ENCODE results near the gene NCAM2. TPM values are rescaled to one million over a fixed set of nuclear protein-coding genes. Genes with fewer than 3 reads are reported as not detected.

NCAM2 gene
- polyA plus RNA-seq, 4 donors = 0.65 to 1.7 TPM; not detected in 2

- WGBS, 3 donors = 61 to 65% (median 63%) methylated on average over 5 of the region's 5 CpGs
- no peak overlapping the region for H3K4me3 ChIP-seq (ENCODE audit: low read depth in 1 of 3, low read length in 3 of 3)
- DNase-seq (no peak), FAIRE-seq (no peak)
- H3K9me3 ChIP-seq (ENCODE audit: control insufficient read depth in 2 of 2, insufficient read depth in 1 of 2, low read depth in 1 of 2, low read length in 1 of 2) = peaks cover 0 to 4% of the 10 kb centered on the region in 2 donors
- no peak overlapping the region for H3K27ac ChIP-seq (ENCODE audit: low read depth in 1 of 3, low read length in 2 of 3)
- H3K27me3 ChIP-seq (ENCODE audit: control insufficient read depth in 3 of 3, insufficient read depth in 3 of 3, low read length in 3 of 3) = no peaks in the 10 kb centered on the region
- H3K4me1 ChIP-seq (ENCODE audit: control insufficient read depth in 3 of 3, insufficient read depth in 2 of 3, low read depth in 1 of 3, low read length in 2 of 3) = no peaks in the 10 kb centered on the region
- H3K36me3 ChIP-seq (ENCODE audit: control insufficient read depth in 3 of 3, insufficient read depth in 2 of 3, low read depth in 1 of 3, low read length in 3 of 3) = no peaks in the 10 kb centered on the region
These were observed 98.7 kb downstream of the NCAM2 start for GRCh38 chr21:21096956-21097355.

GRCh38 chr21:21097466-21097865, 99.3 kb downstream of the NCAM2 start:
- DNase-seq (no peak), FAIRE-seq (no peak)
- 43 to 62% (median 44%) methylated on average over 1 of the region's 1 CpG for WGBS, 3 donors
- Histone ChIP-seq H3K27me3 (ENCODE audit: control insufficient read depth in 3 of 3, insufficient read depth in 3 of 3, low read length in 3 of 3) (no peaks in the 10 kb centered on the region), H3K4me1 (ENCODE audit: control insufficient read depth in 3 of 3, insufficient read depth in 2 of 3, low read depth in 1 of 3, low read length in 2 of 3) (no peaks in the 10 kb centered on the region), H3K36me3 (ENCODE audit: control insufficient read depth in 3 of 3, insufficient read depth in 2 of 3, low read depth in 1 of 3, low read length in 3 of 3) (no peaks in the 10 kb centered on the region), H3K4me3 (ENCODE audit: low read depth in 1 of 3, low read length in 3 of 3) (no peak overlapping the region), H3K9me3 (ENCODE audit: control insufficient read depth in 2 of 2, insufficient read depth in 1 of 2, low read depth in 1 of 2, low read length in 1 of 2) (peaks cover 0 to 4% of the 10 kb centered on the region in 2 donors), H3K27ac (ENCODE audit: low read depth in 1 of 3, low read length in 2 of 3) (no peak overlapping the region)

- FAIRE-seq = no peak
- DNase-seq = no peak
These were observed 103.7 kb downstream of the NCAM2 start for GRCh38 chr21:21101911-21102310.

GRCh38 chr21:21102896-21103295, 104.7 kb downstream of the NCAM2 start:
- FAIRE-seq (no peak), DNase-seq (no peak)
- peaks cover 0 to 1% of the 10 kb centered on the region in 2 donors for H3K9me3 ChIP-seq (ENCODE audit: control insufficient read depth in 2 of 2, insufficient read depth in 1 of 2, low read depth in 1 of 2, low read length in 1 of 2)
- no peaks in the 10 kb centered on the region for H3K4me1 ChIP-seq (ENCODE audit: control insufficient read depth in 3 of 3, insufficient read depth in 2 of 3, low read depth in 1 of 3, low read length in 2 of 3)
- H3K4me3 ChIP-seq (ENCODE audit: low read depth in 1 of 3, low read length in 3 of 3) = no peak overlapping the region
- H3K27me3 ChIP-seq (ENCODE audit: control insufficient read depth in 3 of 3, insufficient read depth in 3 of 3, low read length in 3 of 3) = no peaks in the 10 kb centered on the region
- WGBS, 3 donors = 40 to 66% (median 63%) methylated on average over 2 of the region's 2 CpGs
- H3K27ac ChIP-seq (ENCODE audit: low read depth in 1 of 3, low read length in 2 of 3) = no peak overlapping the region
- H3K36me3 ChIP-seq (ENCODE audit: control insufficient read depth in 3 of 3, insufficient read depth in 2 of 3, low read depth in 1 of 3, low read length in 3 of 3) = no peaks in the 10 kb centered on the region

More at GRCh38 chr21:21101911-21102310, 103.7 kb downstream of the NCAM2 start:
- Histone ChIP-seq H3K4me1 (ENCODE audit: control insufficient read depth in 3 of 3, insufficient read depth in 2 of 3, low read depth in 1 of 3, low read length in 2 of 3) (no peaks in the 10 kb centered on the region), H3K4me3 (ENCODE audit: low read depth in 1 of 3, low read length in 3 of 3) (no peak overlapping the region), H3K27ac (ENCODE audit: low read depth in 1 of 3, low read length in 2 of 3) (no peak overlapping the region), H3K27me3 (ENCODE audit: control insufficient read depth in 3 of 3, insufficient read depth in 3 of 3, low read length in 3 of 3) (no peaks in the 10 kb centered on the region), H3K36me3 (ENCODE audit: control insufficient read depth in 3 of 3, insufficient read depth in 2 of 3, low read depth in 1 of 3, low read length in 3 of 3) (no peaks in the 10 kb centered on the region), H3K9me3 (ENCODE audit: control insufficient read depth in 2 of 2, insufficient read depth in 1 of 2, low read depth in 1 of 2, low read length in 1 of 2) (peaks cover 0 to 1% of the 10 kb centered on the region in 2 donors)
- WGBS, 3 donors = 67 to 83% (median 72%) methylated on average over 1 of the region's 1 CpG

GRCh38 chr21:21103692-21104091, 105.5 kb downstream of the NCAM2 start:
- H3K27me3 ChIP-seq (ENCODE audit: control insufficient read depth in 3 of 3, insufficient read depth in 3 of 3, low read length in 3 of 3) = no peaks in the 10 kb centered on the region
- DNase-seq = no peak
- FAIRE-seq = no peak
- 43 to 65% (median 46%) methylated on average over 3 of the region's 3 CpGs for WGBS, 3 donors
- no peaks in the 10 kb centered on the region for H3K4me1 ChIP-seq (ENCODE audit: control insufficient read depth in 3 of 3, insufficient read depth in 2 of 3, low read depth in 1 of 3, low read length in 2 of 3)
- H3K27ac ChIP-seq (ENCODE audit: low read depth in 1 of 3, low read length in 2 of 3) = no peak overlapping the region
- no peak overlapping the region for H3K4me3 ChIP-seq (ENCODE audit: low read depth in 1 of 3, low read length in 3 of 3)
- H3K36me3 ChIP-seq (ENCODE audit: control insufficient read depth in 3 of 3, insufficient read depth in 2 of 3, low read depth in 1 of 3, low read length in 3 of 3) = no peaks in the 10 kb centered on the region
- peaks cover 0 to 1% of the 10 kb centered on the region in 2 donors for H3K9me3 ChIP-seq (ENCODE audit: control insufficient read depth in 2 of 2, insufficient read depth in 1 of 2, low read depth in 1 of 2, low read length in 1 of 2)

- H3K36me3 ChIP-seq (ENCODE audit: control insufficient read depth in 3 of 3, insufficient read depth in 2 of 3, low read depth in 1 of 3, low read length in 3 of 3) = no peaks in the 10 kb centered on the region
- no peaks in the 10 kb centered on the region for H3K9me3 ChIP-seq (ENCODE audit: control insufficient read depth in 2 of 2, insufficient read depth in 1 of 2, low read depth in 1 of 2, low read length in 1 of 2)
- H3K27me3 ChIP-seq (ENCODE audit: control insufficient read depth in 3 of 3, insufficient read depth in 3 of 3, low read length in 3 of 3) = no peaks in the 10 kb centered on the region
- no peak overlapping the region for H3K27ac ChIP-seq (ENCODE audit: low read depth in 1 of 3, low read length in 2 of 3)
- 60 to 70% (median 63%) methylated on average over 4 of the region's 4 CpGs for WGBS, 3 donors
- FAIRE-seq (no peak), DNase-seq (no peak)
- no peak overlapping the region for H3K4me3 ChIP-seq (ENCODE audit: low read depth in 1 of 3, low read length in 3 of 3)
- no peaks in the 10 kb centered on the region for H3K4me1 ChIP-seq (ENCODE audit: control insufficient read depth in 3 of 3, insufficient read depth in 2 of 3, low read depth in 1 of 3, low read length in 2 of 3)
These were observed 111.5 kb downstream of the NCAM2 start for GRCh38 chr21:21109736-21110135.

GRCh38 chr21:21111309-21111920, 113.2 kb downstream of the NCAM2 start:
- Histone ChIP-seq H3K27ac (ENCODE audit: low read depth in 1 of 3, low read length in 2 of 3) (no peak overlapping the region), H3K4me3 (ENCODE audit: low read depth in 1 of 3, low read length in 3 of 3) (no peak overlapping the region), H3K4me1 (ENCODE audit: control insufficient read depth in 3 of 3, insufficient read depth in 2 of 3, low read depth in 1 of 3, low read length in 2 of 3) (no peaks in the 10 kb centered on the region), H3K9me3 (ENCODE audit: control insufficient read depth in 2 of 2, insufficient read depth in 1 of 2, low read depth in 1 of 2, low read length in 1 of 2) (no peaks in the 10 kb centered on the region), H3K36me3 (ENCODE audit: control insufficient read depth in 3 of 3, insufficient read depth in 2 of 3, low read depth in 1 of 3, low read length in 3 of 3) (no peaks in the 10 kb centered on the region), H3K27me3 (ENCODE audit: control insufficient read depth in 3 of 3, insufficient read depth in 3 of 3, low read length in 3 of 3) (no peaks in the 10 kb centered on the region)
- FAIRE-seq (no peak), DNase-seq (no peak)
- 70 to 83% (median 72%) methylated on average over 8 of the region's 8 CpGs for WGBS, 3 donors

- no peak for FAIRE-seq
- WGBS, 3 donors = 79 to 85% (median 81%) methylated on average over 4 of the region's 4 CpGs
- Histone ChIP-seq H3K27me3 (ENCODE audit: control insufficient read depth in 3 of 3, insufficient read depth in 3 of 3, low read length in 3 of 3) (no peaks in the 10 kb centered on the region), H3K4me3 (ENCODE audit: low read depth in 1 of 3, low read length in 3 of 3) (no peak overlapping the region), H3K4me1 (ENCODE audit: control insufficient read depth in 3 of 3, insufficient read depth in 2 of 3, low read depth in 1 of 3, low read length in 2 of 3) (no peaks in the 10 kb centered on the region), H3K36me3 (ENCODE audit: control insufficient read depth in 3 of 3, insufficient read depth in 2 of 3, low read depth in 1 of 3, low read length in 3 of 3) (no peaks in the 10 kb centered on the region), H3K9me3 (ENCODE audit: control insufficient read depth in 2 of 2, insufficient read depth in 1 of 2, low read depth in 1 of 2, low read length in 1 of 2) (no peaks in the 10 kb centered on the region), H3K27ac (ENCODE audit: low read depth in 1 of 3, low read length in 2 of 3) (no peak overlapping the region)
- no peak for DNase-seq
These were observed 116.3 kb downstream of the NCAM2 start for GRCh38 chr21:21114461-21114860.

GRCh38 chr21:21119091-21119490, 120.9 kb downstream of the NCAM2 start:
- no peak for FAIRE-seq
- Histone ChIP-seq H3K9me3 (ENCODE audit: control insufficient read depth in 2 of 2, insufficient read depth in 1 of 2, low read depth in 1 of 2, low read length in 1 of 2) (no peaks in the 10 kb centered on the region), H3K36me3 (ENCODE audit: control insufficient read depth in 3 of 3, insufficient read depth in 2 of 3, low read depth in 1 of 3, low read length in 3 of 3) (no peaks in the 10 kb centered on the region), H3K27ac (ENCODE audit: low read depth in 1 of 3, low read length in 2 of 3) (no peak overlapping the region), H3K27me3 (ENCODE audit: control insufficient read depth in 3 of 3, insufficient read depth in 3 of 3, low read length in 3 of 3) (no peaks in the 10 kb centered on the region), H3K4me1 (ENCODE audit: control insufficient read depth in 3 of 3, insufficient read depth in 2 of 3, low read depth in 1 of 3, low read length in 2 of 3) (no peaks in the 10 kb centered on the region), H3K4me3 (ENCODE audit: low read depth in 1 of 3, low read length in 3 of 3) (no peak overlapping the region)
- 77 to 84% (median 81%) methylated on average over 2 of the region's 2 CpGs for WGBS, 3 donors
- DNase-seq = no peak

All from small intestine (tissue), 7 donors.